ENCODE data around the gene SLC8A2. TPM values are rescaled to one million over a fixed set of nuclear protein-coding genes. Genes with fewer than 3 reads are reported as not detected.

SLC8A2 gene
- total RNA-seq, 3 donors from 2014 or later (not counting 1 experiment from before 2014, with no cell fraction given) = 0.20 TPM; not detected in 2

DNA sequence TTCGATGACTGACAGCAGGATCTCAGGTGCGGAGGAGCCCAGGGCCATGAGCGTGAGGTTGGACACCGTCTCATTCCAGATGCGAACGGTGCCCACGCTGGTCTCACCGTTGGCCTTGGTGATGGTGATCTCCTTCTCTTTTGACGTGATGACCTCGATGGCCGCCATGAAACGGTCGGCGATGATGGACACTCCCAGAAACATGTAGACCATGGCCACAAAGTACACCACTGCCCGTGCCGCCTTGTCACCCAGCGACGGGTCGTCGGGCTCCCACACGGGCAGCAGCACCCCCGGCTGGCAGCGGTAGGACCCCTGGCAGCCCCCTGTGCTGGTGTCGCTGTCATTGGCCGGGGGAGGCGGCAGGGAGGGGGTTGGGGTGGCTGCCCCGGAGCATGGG, 5.7 kb downstream of the SLC8A2 start:
- WGBS (ENCODE audit: insufficient coverage) = 88% methylated on average over 27 of the region's 27 CpGs
- Histone ChIP-seq H3K9me3 (ENCODE audit: control insufficient read depth, insufficient read depth, low read length) (no peaks in the 10 kb centered on the region), H3K4me3 (ENCODE audit: low read length) (no peak overlapping the region), H3K36me3 (ENCODE audit: control insufficient read depth, insufficient read depth, low read length) (no peaks in the 10 kb centered on the region), H3K4me1 (ENCODE audit: control insufficient read depth, insufficient read depth, low read length) (no peaks in the 10 kb centered on the region), H3K27ac (ENCODE audit: low read length) (no peak overlapping the region), H3K27me3 (ENCODE audit: control insufficient read depth, insufficient read depth, low read length) (peaks cover 10% of the 10 kb centered on the region)
- Mint-ChIP-seq H3K4me1 (peaks cover 0 to 6% of the 10 kb centered on the region in 2 donors), H3K27ac (no peak overlapping the region), H3K27me3 (ENCODE audit: low read depth in 2 of 2) (peaks cover 39 to 45% of the 10 kb centered on the region in 2 donors), H3K9me3 (no peaks in the 10 kb centered on the region), H3K4me3 (no peak overlapping the region), H3K36me3 (no peaks in the 10 kb centered on the region)
- DNase-seq = no peak
- intact Hi-C loops (cut with micrococcal nuclease) = no loop called here
- ATAC-seq = no peak
- TF ChIP-seq, protein P1, sequence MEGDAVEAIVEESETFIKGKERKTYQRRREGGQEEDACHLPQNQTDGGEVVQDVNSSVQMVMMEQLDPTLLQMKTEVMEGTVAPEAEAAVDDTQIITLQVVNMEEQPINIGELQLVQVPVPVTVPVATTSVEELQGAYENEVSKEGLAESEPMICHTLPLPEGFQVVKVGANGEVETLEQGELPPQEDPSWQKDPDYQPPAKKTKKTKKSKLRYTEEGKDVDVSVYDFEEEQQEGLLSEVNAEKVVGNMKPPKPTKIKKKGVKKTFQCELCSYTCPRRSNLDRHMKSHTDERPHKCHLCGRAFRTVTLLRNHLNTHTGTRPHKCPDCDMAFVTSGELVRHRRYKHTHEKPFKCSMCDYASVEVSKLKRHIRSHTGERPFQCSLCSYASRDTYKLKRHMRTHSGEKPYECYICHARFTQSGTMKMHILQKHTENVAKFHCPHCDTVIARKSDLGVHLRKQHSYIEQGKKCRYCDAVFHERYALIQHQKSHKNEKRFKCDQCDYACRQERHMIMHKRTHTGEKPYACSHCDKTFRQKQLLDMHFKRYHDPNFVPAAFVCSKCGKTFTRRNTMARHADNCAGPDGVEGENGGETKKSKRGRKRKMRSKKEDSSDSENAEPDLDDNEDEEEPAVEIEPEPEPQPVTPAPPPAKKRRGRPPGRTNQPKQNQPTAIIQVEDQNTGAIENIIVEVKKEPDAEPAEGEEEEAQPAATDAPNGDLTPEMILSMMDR (IDR thresholded peaks at IDR 0.05) = no peak

DNA sequence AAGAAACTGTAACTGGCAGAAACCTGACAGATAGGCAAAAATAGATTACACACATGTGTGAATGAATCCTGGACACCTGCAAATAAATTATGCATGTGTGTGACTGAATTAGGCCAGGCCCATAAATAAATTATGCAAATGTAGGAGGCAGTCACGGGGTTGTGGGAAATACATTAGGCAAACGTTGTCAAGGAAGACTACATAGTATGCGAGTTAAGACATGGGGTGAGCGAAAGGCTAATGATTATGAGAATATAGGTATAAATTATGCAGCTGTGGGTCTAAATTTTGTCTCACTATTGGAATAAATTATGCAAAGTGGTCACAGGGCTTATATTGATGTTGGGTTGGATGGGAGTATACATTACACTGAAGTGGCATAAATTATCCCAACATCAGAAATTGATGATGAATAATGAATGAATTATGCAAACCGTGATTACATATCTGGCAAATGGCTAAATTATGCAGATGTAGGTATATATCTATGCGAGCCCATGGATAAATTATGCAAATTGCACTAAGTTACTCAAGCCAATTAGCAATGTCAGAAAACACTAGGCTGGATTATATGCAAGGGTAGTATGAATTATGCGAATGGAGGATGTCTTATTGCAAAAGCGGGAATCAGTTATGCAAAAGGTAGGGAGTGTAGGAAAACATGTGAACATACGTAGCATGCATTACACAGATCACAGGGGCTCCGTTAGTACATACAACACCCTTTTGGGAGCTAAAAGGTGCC, 6.8 kb downstream of the SLC8A2 start:
- no peaks in the 10 kb centered on the region for H3K4me1 Mint-ChIP-seq
- 81% methylated on average over 10 of the region's 10 CpGs for WGBS (ENCODE audit: insufficient coverage)
- ATAC-seq = no peak
- H3K36me3 Mint-ChIP-seq = no peaks in the 10 kb centered on the region
- H3K4me3 Mint-ChIP-seq = no peak overlapping the region
- H3K9me3 Mint-ChIP-seq = no peaks in the 10 kb centered on the region
- intact Hi-C loops (cut with micrococcal nuclease) = no loop called here
- H3K9me3 ChIP-seq (ENCODE audit: control insufficient read depth, insufficient read depth, low read length) = no peaks in the 10 kb centered on the region
- H3K4me1 ChIP-seq (ENCODE audit: control insufficient read depth, insufficient read depth, low read length) = no peaks in the 10 kb centered on the region
- peaks cover 10% of the 10 kb centered on the region for H3K27me3 ChIP-seq (ENCODE audit: control insufficient read depth, insufficient read depth, low read length)
- no peak for DNase-seq
- TF ChIP-seq, protein P1 (IDR thresholded peaks at IDR 0.05) = no peak
- no peak overlapping the region for H3K4me3 ChIP-seq (ENCODE audit: low read length)
- H3K27ac ChIP-seq (ENCODE audit: low read length) = no peak overlapping the region
- no peaks in the 10 kb centered on the region for H3K36me3 ChIP-seq (ENCODE audit: control insufficient read depth, insufficient read depth, low read length)
- H3K27me3 Mint-ChIP-seq (ENCODE audit: low read depth in 2 of 2) = peaks cover 28 to 34% of the 10 kb centered on the region in 2 donors
- H3K27ac Mint-ChIP-seq = no peak overlapping the region

DNA sequence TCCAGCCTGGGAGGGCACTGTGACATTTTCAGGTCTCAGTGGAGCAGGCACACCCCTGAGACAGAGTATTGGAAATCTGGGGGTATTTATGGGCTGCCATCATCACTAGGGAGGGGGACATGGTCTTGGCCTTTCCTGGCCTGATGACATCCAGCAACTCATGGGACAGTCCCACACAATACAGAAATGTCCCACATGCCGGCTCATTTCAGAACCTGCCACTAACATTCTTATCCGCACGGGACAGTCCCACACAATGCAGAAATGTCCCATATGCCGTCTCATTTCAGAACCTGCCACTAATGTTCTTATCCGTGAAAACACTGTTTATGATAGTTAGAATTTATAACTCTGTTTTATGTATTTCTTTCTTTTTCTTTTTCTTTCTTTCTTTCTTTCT, 9.8 kb downstream of the SLC8A2 start:
- peak in 1 of 3 donors; percentile 30 for ATAC-seq

More for the DNA sequence above, 9.8 kb downstream of the SLC8A2 start:
- H3K27ac Mint-ChIP-seq = no peak overlapping the region
- intact Hi-C loops (cut with micrococcal nuclease) = no loop called here
- H3K4me1 ChIP-seq (ENCODE audit: control insufficient read depth, insufficient read depth, low read length) = no peaks in the 10 kb centered on the region
- 92% methylated on average over 3 of the region's 5 CpGs for WGBS (ENCODE audit: insufficient coverage)
- H3K9me3 Mint-ChIP-seq = no peaks in the 10 kb centered on the region
- no peak overlapping the region for H3K4me3 ChIP-seq (ENCODE audit: low read length)
- no peaks in the 10 kb centered on the region for H3K36me3 Mint-ChIP-seq
- H3K9me3 ChIP-seq (ENCODE audit: control insufficient read depth, insufficient read depth, low read length) = no peaks in the 10 kb centered on the region
- no peak for DNase-seq
- H3K27me3 ChIP-seq (ENCODE audit: control insufficient read depth, insufficient read depth, low read length) = peaks cover 6% of the 10 kb centered on the region
- H3K4me1 Mint-ChIP-seq = no peaks in the 10 kb centered on the region
- H3K36me3 ChIP-seq (ENCODE audit: control insufficient read depth, insufficient read depth, low read length) = no peaks in the 10 kb centered on the region
- TF ChIP-seq, protein P1 (IDR thresholded peaks at IDR 0.05) = no peak
- H3K4me3 Mint-ChIP-seq = no peak overlapping the region
- H3K27me3 Mint-ChIP-seq (ENCODE audit: low read depth in 2 of 2) = peaks cover 10 to 18% of the 10 kb centered on the region in 2 donors
- no peak overlapping the region for H3K27ac ChIP-seq (ENCODE audit: low read length)
